HepG2 (cell line): ENCODE results near the gene NLRP12. TPM values are rescaled to one million over a fixed set of nuclear protein-coding genes. Genes with fewer than 3 reads are reported as not detected.
A peak's percentile ranks its signal among the peaks of the same experiment; 100 is the strongest.

Experiments
- ATAC-seq: fragments of 200-7000 bp; cut with Tn5 transposase; 3 replicates; pipeline ENCODE4 v1.9.1; 2020; ENCODE audit warnings: mild to moderate bottlenecking, moderate library complexity
- Bru-seq: library from RNA; stranded (reverse); fragments of 400-500 nt; gene quantifications from one replicate; lab custom pipeline; 2021; lab: Mats Ljungman, UMichigan
- BruChase-seq, 2 experiments: library from RNA; stranded (reverse); fragments of 400-500 nt; gene quantifications; one replicate each; lab custom pipeline; 2021; lab: Mats Ljungman, UMichigan
- BruUV-seq: library from RNA; stranded (reverse); fragments of 400-500 nt; replicated peaks from 2 replicates; lab custom pipeline; 2021; lab: Mats Ljungman, UMichigan
- CTCF ChIA-PET: fragments of 300-600 bp; formaldehyde crosslinking; extraction: SDS; loops from one replicate; lab custom pipeline; 2021; ENCODE audit warnings: low total read pairs, inconsistent platforms, low intra/inter-chr PET ratio; lab: Yijun Ruan, JAX
- POLR2A ChIA-PET: fragments of 350-600 bp; sonication (Branson Sonifier 250); formaldehyde crosslinking; loops from one replicate; lab custom pipeline; 2020; ENCODE audit warnings: antibody characterized with exemption, inconsistent platforms; lab: Yijun Ruan, JAX
- DNase-seq: peaks from one replicate; pipeline ENCODE4 v3.0.0-alpha.2; 2015; ENCODE audit warnings: low spot score
- FAIRE-seq: peaks from 3 replicates; lab custom pipeline; 2011; peaks lifted over from hg19 to GRCh38; lab: Jason Lieb, UNC
- H2AFZ ChIP-seq: one replicate; pipeline ENCODE4 v1.6.1; 2011; ENCODE audit warnings: low read length, inconsistent platforms
- H3K27ac ChIP-seq: fragments of 300-600 bp; 3 replicates; pipeline ENCODE4 v1.8.0; 2011; ENCODE audit warnings: mixed run types, mild to moderate bottlenecking, mixed read lengths, low read length, inconsistent platforms; ENCODE audit not compliant: insufficient read depth; ENCODE audit errors: extremely low read length
- H3K27me3 ChIP-seq, 2 experiments: fragments of 200-600 bp in 1 of 2; 2 replicates in 1 of 2; 3 replicates in 1 of 2; pipeline versions ENCODE4 v1.6.0 to v1.8.0; 2011; ENCODE audit warnings: low read length in 2 of 2, mild to moderate bottlenecking in 2 of 2, moderate library complexity in 2 of 2, inconsistent platforms in 1 of 2; ENCODE audit not compliant: insufficient read depth in 2 of 2, control insufficient read depth in 1 of 2
- H3K36me3 ChIP-seq, 2 experiments: fragments of 200-600 bp in 1 of 2; replicated peaks in 1 of 2; 2 replicates in 1 of 2; 3 replicates in 1 of 2; pipeline versions ENCODE4 v1.5.1 to v1.8.0; 2011; ENCODE audit warnings: low read length in 2 of 2, inconsistent platforms in 1 of 2; ENCODE audit not compliant: insufficient read depth in 2 of 2, control insufficient read depth in 1 of 2
- H3K4me1 ChIP-seq: 2 replicates; pipeline ENCODE4 v1.5.1; 2012; ENCODE audit warnings: low read length, inconsistent platforms; ENCODE audit not compliant: insufficient read depth
- H3K4me2 ChIP-seq: 2 replicates; pipeline ENCODE4 v1.6.0; 2011; ENCODE audit warnings: low read depth, low read length, inconsistent platforms
- H3K4me3 ChIP-seq, 3 experiments: fragments of 200-600 bp in 1 of 3; sonication (generic), shearing (Covaris generic) in 1 of 3; replicated peaks in 1 of 3; 2 replicates each; pipeline ENCODE4 v1.5.1; 2011 to 2016; ENCODE audit warnings: low read length in 3 of 3, inconsistent platforms in 2 of 3, low read depth in 2 of 3, mild to moderate bottlenecking in 2 of 3, control low read depth in 1 of 3, mixed read lengths in 1 of 3; ENCODE audit not compliant: insufficient read depth in 1 of 3
- H3K79me2 ChIP-seq: one replicate; pipeline ENCODE4 v1.6.1; 2011; ENCODE audit warnings: low read length, inconsistent platforms; ENCODE audit not compliant: insufficient read depth
- H3K9ac ChIP-seq: 2 replicates; pipeline ENCODE4 v1.6.0; 2011; ENCODE audit warnings: mild to moderate bottlenecking, low read depth, low read length, inconsistent platforms; ENCODE audit not compliant: insufficient read depth
- H3K9me3 ChIP-seq: 2 replicates; pipeline ENCODE4 v1.5.1; 2012; ENCODE audit warnings: mild to moderate bottlenecking, low read length
- H4K20me1 ChIP-seq: 2 replicates; pipeline ENCODE4 v1.6.0; 2011; ENCODE audit warnings: inconsistent platforms, mild to moderate bottlenecking, low read length, moderate library complexity; ENCODE audit not compliant: insufficient read depth
- ATF4 ChIP-seq, 2 experiments: fragments of 450-650 bp in 1 of 2; sonication (generic) in 1 of 2; formaldehyde crosslinking; IDR thresholded peaks; 2 replicates each; pipeline versions ENCODE4 v1.5.0 to v1.8.0; 2020 to 2022; ENCODE audit warnings: mild to moderate bottlenecking in 1 of 2, missing genetic modification reagents in 1 of 2
- CEBPG ChIP-seq: IDR thresholded peaks from 2 replicates; pipeline ENCODE4 v1.6.1; 2016
- SMC3 ChIP-seq: IDR thresholded peaks from 2 replicates; pipeline ENCODE4 v1.6.1; 2011; ENCODE audit warnings: low read length, improper control_type of control experiment
- SUZ12 ChIP-seq: fragments of 150-350 bp; IDR thresholded peaks from 2 replicates; pipeline ENCODE4 v1.6.1; 2014; ENCODE audit warnings: low read depth, low read length
- ZNF30 ChIP-seq: sonication (generic); formaldehyde crosslinking; IDR thresholded peaks from 2 replicates; pipeline ENCODE4 v1.5.0; 2020; ENCODE audit warnings: mild to moderate bottlenecking, missing genetic modification reagents
- ZNF891 ChIP-seq: sonication (generic); formaldehyde crosslinking; IDR thresholded peaks from 2 replicates; pipeline ENCODE4 v1.5.0; 2020; ENCODE audit warnings: mild to moderate bottlenecking, missing genetic modification reagents
- WGBS: methylation state at CpG from one replicate; pipeline ENCODE4 v1.1.6; 2017; ENCODE audit warnings: low lambda C conversion rate; 5-methylcytosine and 5-hydroxymethylcytosine counted together
- in situ Hi-C: cut with HindIII; loops from 2 replicates; pipeline ENCODE4 v1.10.0; 2017; ENCODE audit warnings: low pct_unique_long_range_greater_than_20kb; ENCODE audit not compliant: extremely low pct_ligation_motif_present
- intact Hi-C: fragments of 100-400 bp; cut with micrococcal nuclease; formaldehyde crosslinking; loops from one replicate; pipeline ENCODE4 v1.10.0; 2022; ENCODE audit not compliant: unreplicated experiment
- long read RNA-seq, 2 experiments: library from RNA in 1 of 2; library from polyadenylated mRNA in 1 of 2; stranded (forward) in 1 of 2; unstranded in 1 of 2; transcript quantifications; one replicate each; pipeline ENCODE4 v2.0.0, GENCODE V29; 2019 to 2022
- polyA minus RNA-seq, 3 experiments: library from RNA; depleted of rRNA, polyadenylated mRNA; stranded (reverse); fragments of >200 nt; gene quantifications; 2 replicates each; pipeline ENCODE4 v1.2.3, GENCODE V29; 2011; ENCODE audit warnings: low replicate concordance in 1 of 3
- polyA plus RNA-seq, 8 experiments: library from polyadenylated mRNA; depleted of rRNA in 3 of 8; stranded (reverse) in 7 of 8; unstranded in 1 of 8; fragments of >200 nt; fragmentation: Illumina TruSeq in 4 of 8; extraction: Trizol in 4 of 8; gene quantifications; 2 replicates each; pipeline versions ENCODE4 v1.2.1 to v1.2.3, GENCODE V29; 2011 to 2016; ENCODE audit warnings: low read depth in 4 of 8, missing spikeins in 1 of 8, mixed read lengths in 1 of 8; ENCODE audit not compliant: insufficient read depth in 1 of 8
- total RNA-seq, 5 experiments: library from RNA; depleted of rRNA; stranded (reverse); fragments of >200 nt; fragmentation: Illumina TruSeq; extraction: Trizol; gene quantifications; 2 replicates each; pipeline ENCODE4 v1.2.3, GENCODE V29; 2016; ENCODE audit warnings: low read depth in 1 of 5

The NLRP12 gene, protein sequence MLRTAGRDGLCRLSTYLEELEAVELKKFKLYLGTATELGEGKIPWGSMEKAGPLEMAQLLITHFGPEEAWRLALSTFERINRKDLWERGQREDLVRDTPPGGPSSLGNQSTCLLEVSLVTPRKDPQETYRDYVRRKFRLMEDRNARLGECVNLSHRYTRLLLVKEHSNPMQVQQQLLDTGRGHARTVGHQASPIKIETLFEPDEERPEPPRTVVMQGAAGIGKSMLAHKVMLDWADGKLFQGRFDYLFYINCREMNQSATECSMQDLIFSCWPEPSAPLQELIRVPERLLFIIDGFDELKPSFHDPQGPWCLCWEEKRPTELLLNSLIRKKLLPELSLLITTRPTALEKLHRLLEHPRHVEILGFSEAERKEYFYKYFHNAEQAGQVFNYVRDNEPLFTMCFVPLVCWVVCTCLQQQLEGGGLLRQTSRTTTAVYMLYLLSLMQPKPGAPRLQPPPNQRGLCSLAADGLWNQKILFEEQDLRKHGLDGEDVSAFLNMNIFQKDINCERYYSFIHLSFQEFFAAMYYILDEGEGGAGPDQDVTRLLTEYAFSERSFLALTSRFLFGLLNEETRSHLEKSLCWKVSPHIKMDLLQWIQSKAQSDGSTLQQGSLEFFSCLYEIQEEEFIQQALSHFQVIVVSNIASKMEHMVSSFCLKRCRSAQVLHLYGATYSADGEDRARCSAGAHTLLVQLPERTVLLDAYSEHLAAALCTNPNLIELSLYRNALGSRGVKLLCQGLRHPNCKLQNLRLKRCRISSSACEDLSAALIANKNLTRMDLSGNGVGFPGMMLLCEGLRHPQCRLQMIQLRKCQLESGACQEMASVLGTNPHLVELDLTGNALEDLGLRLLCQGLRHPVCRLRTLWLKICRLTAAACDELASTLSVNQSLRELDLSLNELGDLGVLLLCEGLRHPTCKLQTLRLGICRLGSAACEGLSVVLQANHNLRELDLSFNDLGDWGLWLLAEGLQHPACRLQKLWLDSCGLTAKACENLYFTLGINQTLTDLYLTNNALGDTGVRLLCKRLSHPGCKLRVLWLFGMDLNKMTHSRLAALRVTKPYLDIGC
- 0.10 and 0.15 TPM in 2 replicates for total RNA-seq (2016; rRNA removed; fragmentation: Illumina TruSeq; extraction: Trizol)
- 0.09 TPM in 1 of 2 replicates, not detected in the other for total RNA-seq (2016; cell fraction: cytosol; rRNA removed; fragmentation: Illumina TruSeq; extraction: Trizol; ENCODE audit: low read depth)
- total RNA-seq (2016; cell fraction: insoluble cytoplasmic fraction; rRNA removed; fragmentation: Illumina TruSeq; extraction: Trizol) = 0.04 and 0.10 TPM in 2 replicates
- 0.07 TPM in 1 of 2 replicates, not detected in the other for total RNA-seq (2016; cell fraction: membrane; rRNA removed; fragmentation: Illumina TruSeq; extraction: Trizol)
- total RNA-seq (2016; cell fraction: nucleus; rRNA removed; fragmentation: Illumina TruSeq; extraction: Trizol) = not detected in 2 replicates
- polyA plus RNA-seq (2011; rRNA removed) = 0.20 and 0.21 TPM in 2 replicates
- 0.23 and 0.40 TPM in 2 replicates for polyA plus RNA-seq (2011; cell fraction: cytosol; rRNA removed)
- 0.07 and 0.08 TPM in 2 replicates for polyA plus RNA-seq (2011; cell fraction: nucleus; rRNA removed)
- 0.07 and 0.11 TPM in 2 replicates for polyA plus RNA-seq (2012)
- polyA plus RNA-seq (2016; cell fraction: cytosol; fragmentation: Illumina TruSeq; extraction: Trizol; ENCODE audit: low read depth) = 0.02 TPM in 1 of 2 replicates, not detected in the other
- 0.11 and 0.13 TPM in 2 replicates for polyA plus RNA-seq (2016; cell fraction: insoluble cytoplasmic fraction; fragmentation: Illumina TruSeq; extraction: Trizol; ENCODE audit: low read depth)
- 0.07 TPM in 1 of 2 replicates, not detected in the other for polyA plus RNA-seq (2016; cell fraction: membrane; fragmentation: Illumina TruSeq; extraction: Trizol; ENCODE audit: low read depth)
- 0.15 TPM in 1 of 2 replicates, not detected in the other for polyA plus RNA-seq (2016; cell fraction: nucleus; fragmentation: Illumina TruSeq; extraction: Trizol; ENCODE audit: insufficient read depth, low read depth)
- 0.24 TPM in 1 of 2 replicates, not detected in the other for polyA minus RNA-seq (2011; rRNA and poly(A)+ RNA removed; ENCODE audit: low replicate concordance)
- not detected in 2 replicates for polyA minus RNA-seq (2011; cell fraction: cytosol; rRNA and poly(A)+ RNA removed)
- 0.12 and 0.13 TPM in 2 replicates for polyA minus RNA-seq (2011; cell fraction: nucleus; rRNA and poly(A)+ RNA removed)
- percentile 12 among the genes with signal in this experiment for Bru-seq, nascent RNA
- percentile 4 among the genes with signal in this experiment for BruChase-seq, experiment 1, labeled RNA remaining after a 6-hour chase
- BruChase-seq, experiment 2, labeled RNA remaining after a 2-hour chase = not detected
- long read RNA-seq, experiment 1, partial matches to known transcripts = 1 of 1 reads
- long read RNA-seq, experiment 1, other reads (novel, unspliced or antisense) = 0 of 1 reads
- long read RNA-seq, experiment 2 = 0 reads

- Histone ChIP-seq H3K9ac (no peak within 1 kb of the TSS), H3K4me3 (no peak within 1 kb of the TSS; a peak in 1 of 6 replicates), H3K79me2 (no peaks in the 10 kb centered on the region), H3K36me3 (no peaks in the 10 kb centered on the region), H3K4me1 (peaks cover 18% of the 10 kb centered on the region), H2AFZ (no peak within 1 kb of the TSS), H3K27ac (no peak within 1 kb of the TSS), H4K20me1 (no peaks in the 10 kb centered on the region), H3K9me3 (no peaks in the 10 kb centered on the region), H3K4me2 (0 out of 2 replicates have a peak within 1 kb of the TSS, but pooled peaks have one; percentile 23), H3K27me3 (0 out of 5 replicates have a peak, but pooled peaks cover 0 to 6% of the 10 kb centered on the region in 2 experiments)
- peak; percentile 38 for ATAC-seq
- no peak for DNase-seq
- no peak for TF ChIP-seq ZNF891 (CRISPR knock-in tag)
- peak in 1 of 2 experiments; percentile 67; a peak in 2 of 4 replicates for TF ChIP-seq ATF4 (CRISPR knock-in tag; IDR thresholded peaks at IDR 0.05)
- no peak for TF ChIP-seq SMC3
- TF ChIP-seq CEBPG (CRISPR knock-in tag) = peak; percentile 42
- TF ChIP-seq SUZ12 = no peak
- TF ChIP-seq ZNF30 (CRISPR knock-in tag) = no peak
- BruUV-seq = no TSS peak
- POLR2A ChIA-PET = no interaction called here
- intact Hi-C loops (no loop called here), in situ Hi-C loops (no loop called here)
- 55% methylated on average over 14 of the region's 14 CpGs for WGBS
- CTCF ChIA-PET = no interaction called here
- FAIRE-seq = no peak
Measured at GRCh38 chr19:53824134-53824611, at the start of gene NLRP12. TSS of gene NLRP12 (minus strand) at chr19:53824314. CDS start at chr19:53824174, 140 bp downstream.
